Endometrial microvascular endothelial cells (primary cell): ENCODE results near the gene TUBB. TPM values are rescaled to one million over a fixed set of nuclear protein-coding genes. Genes with fewer than 3 reads are reported as not detected.
"Not testable (repeated sequence)": the region's sequence is repeated elsewhere in the genome, so short reads cannot be mapped to it uniquely, and the experiment has no call there.

Experiments
- in situ Hi-C: cut with HindIII; loops from 2 replicates; pipeline ENCODE4 v1.10.0; 2017; ENCODE audit warnings: low sequenced_read_pairs, low pct_unique_long_range_greater_than_20kb; ENCODE audit errors: inconsistent ontology term
- total RNA-seq: library from RNA; depleted of rRNA; stranded (reverse); fragments of >200 nt; gene quantifications from one replicate; pipeline ENCODE4 v1.2.3, GENCODE V29; 2015; ENCODE audit errors: inconsistent ontology term

TUBB gene
- total RNA-seq, 1 donor from 2014 or later: 1,274 TPM

GRCh38 chr6:30711758-30712380, 8.3 kb upstream of the TUBB start:
- in situ Hi-C loops: loop anchor here (10.0 kb wide), 1 partner anchor 167 kb away; no protein-coding TSS in a partner anchor

DNA sequence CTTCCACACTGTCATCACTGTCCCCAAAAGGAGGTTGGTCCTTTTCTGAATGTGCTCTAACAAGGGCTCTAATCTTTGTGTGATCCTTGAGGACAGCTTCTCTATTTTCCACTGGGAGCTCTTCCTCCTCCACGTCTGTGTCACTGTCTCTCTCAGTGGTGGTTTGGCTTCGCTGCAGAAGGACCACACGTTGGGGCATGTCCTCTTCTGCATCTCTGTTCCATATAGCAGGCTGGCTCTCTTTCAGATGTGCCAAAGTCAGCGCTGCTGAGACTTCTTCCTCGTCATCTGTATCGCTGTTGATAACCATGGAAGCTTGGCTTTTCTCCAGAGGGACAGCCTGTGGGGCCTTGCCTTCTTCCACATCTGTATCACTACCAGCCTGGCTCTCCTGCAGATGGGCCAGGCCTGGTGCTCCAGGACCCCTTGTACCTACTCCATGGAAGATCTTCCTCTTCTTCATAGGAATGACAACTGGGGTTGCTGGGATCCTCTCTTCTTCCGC, 7.7 kb upstream of the TUBB start:
- in situ Hi-C loops: loop anchor here (10.0 kb wide), 1 partner anchor 168 kb away; no protein-coding TSS in a partner anchor

GRCh38 chr6:30714263-30714662, 5.9 kb upstream of the TUBB start:
- in situ Hi-C loops: loop anchor here (10.0 kb wide), 1 partner anchor 169 kb away; no protein-coding TSS in a partner anchor

DNA sequence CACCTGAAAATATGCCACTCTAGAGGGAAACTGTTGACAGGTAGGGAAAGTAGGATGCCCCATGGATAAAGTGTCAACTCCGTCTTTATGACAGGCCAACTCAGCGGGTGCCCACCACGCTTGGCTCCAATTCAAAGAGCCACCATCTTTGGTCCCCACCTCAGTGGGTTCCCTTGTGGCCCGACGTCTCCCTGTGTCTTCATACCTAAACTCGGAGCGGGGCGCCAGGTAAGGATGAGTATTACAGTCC, 3.3 kb upstream of the TUBB start:
- in situ Hi-C loops: loop anchor here (10.0 kb wide), 1 partner anchor 172 kb away; no protein-coding TSS in a partner anchor

DNA sequence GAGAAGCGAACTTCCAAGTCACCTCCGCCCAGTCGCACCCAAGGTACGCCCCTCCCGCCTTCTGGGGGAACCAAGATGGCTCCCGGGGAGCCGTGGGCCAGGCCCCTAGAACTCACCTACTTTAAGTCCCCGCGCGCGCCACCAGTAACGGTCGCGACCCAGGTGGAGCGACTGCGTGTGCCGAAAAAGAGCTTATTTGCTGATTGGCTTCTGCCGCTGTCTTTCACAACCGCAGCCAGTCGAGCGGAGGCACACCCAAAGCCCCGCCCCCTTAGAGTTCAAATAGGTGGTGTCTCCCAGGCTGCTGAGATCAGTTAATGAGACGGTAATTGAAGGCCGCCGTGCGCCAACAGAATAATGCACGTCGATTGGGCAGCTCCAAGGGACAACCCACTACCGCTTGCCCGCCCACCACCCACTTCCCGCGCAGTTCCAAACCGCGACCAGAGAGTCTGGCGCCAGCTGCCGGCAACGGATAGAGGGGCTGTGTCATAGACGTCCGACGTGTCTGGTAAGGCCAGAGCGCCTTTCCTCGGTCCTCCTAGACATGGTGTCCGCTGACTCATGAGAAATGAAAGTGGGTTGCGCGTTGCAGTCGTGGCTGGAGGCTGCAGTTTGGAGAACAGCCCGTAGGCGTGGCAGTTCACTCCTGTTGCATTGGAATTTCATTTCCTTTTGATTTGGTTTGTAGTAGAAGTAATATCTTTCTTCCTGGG, 2.9 kb upstream of the TUBB start, which contains the start of gene MDC1:
Gene MDC1, minus strand, starts transcription at position 153 of the 716 bp plus-strand sequence. CDS start 2,106 bp downstream, outside the sequence.
- in situ Hi-C loops: loop anchor here (10.0 kb wide), 1 partner anchor 172 kb away; no protein-coding TSS in a partner anchor

- in situ Hi-C loops: loop anchor here (10.0 kb wide), 1 partner anchor 173 kb away; no protein-coding TSS in a partner anchor
Measured at GRCh38 chr6:30717845-30718720, 2.1 kb upstream of the TUBB start.

DNA sequence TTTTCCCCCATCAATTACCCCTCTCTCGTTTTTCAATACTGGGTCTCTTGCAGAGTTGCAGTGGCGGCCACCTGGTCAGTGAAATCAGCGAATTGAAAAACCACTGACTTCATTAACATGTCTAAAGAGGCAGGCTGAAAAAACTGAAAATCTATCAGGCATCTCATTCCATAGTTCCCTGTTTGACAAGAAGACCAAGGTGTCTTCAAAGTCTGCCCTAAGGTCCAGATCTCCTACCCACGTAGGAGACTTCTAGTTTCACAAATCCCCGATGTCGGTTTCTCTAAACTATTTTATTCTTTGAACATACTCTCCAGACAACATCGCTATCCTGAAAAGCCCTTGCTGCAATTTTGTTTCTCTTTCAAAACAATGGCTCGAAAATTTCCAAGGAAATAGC, 796 bp upstream of the TUBB start:
- in situ Hi-C loops: loop anchor here (10.0 kb wide), 1 partner anchor 175 kb away; no protein-coding TSS in a partner anchor

GRCh38 chr6:30720738-30721197, 616 bp downstream of the TUBB start:
- in situ Hi-C loops: no loop called here

DNA sequence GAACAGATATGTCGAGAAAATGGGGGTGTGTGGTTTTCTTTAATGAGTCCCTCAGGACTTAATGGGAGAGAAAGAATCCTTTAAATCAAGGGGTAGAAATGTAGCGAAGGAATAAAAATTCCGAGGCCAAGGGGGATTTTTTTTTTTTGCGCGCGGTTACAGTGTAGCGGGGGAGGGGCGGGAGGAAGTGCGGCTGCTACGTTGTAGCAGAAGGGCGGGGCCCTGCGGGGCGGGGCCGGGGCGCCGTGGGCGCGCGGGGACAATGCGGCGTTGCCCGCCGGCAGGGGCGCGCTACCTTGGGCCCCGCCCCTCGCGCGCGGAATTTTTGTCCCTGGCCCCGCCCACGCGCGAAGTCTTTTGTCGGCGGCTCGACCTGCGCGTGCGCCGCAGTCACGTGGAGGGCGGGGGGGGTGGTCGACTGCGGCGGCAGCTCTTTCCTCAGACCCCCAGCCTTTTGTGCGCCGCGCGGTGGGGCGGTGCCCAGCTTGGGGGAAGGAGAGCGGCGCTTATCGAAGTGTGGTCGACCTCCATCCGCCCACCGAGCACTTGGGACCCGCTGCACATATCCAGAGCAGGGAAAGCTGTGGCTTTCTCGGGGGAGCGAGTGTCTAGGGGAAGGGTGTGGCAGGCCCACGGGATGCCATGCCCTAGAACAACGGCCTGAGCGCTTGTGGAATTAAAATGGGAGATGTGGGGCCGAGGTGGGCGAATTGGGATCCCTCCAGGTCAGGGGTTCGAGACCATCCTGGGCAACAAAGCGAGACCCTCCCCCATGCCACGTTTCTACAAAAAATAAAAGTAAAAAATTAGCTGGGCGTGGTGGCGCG, 1.3 kb downstream of the TUBB start:
- in situ Hi-C loops: no loop called here

GRCh38 chr6:30722025-30722279, 1.8 kb downstream of the TUBB start:
- in situ Hi-C loops: not testable (repeated sequence)

- in situ Hi-C loops: no loop called here
Measured at GRCh38 chr6:30722280-30723112, 2.3 kb downstream of the TUBB start.

DNA sequence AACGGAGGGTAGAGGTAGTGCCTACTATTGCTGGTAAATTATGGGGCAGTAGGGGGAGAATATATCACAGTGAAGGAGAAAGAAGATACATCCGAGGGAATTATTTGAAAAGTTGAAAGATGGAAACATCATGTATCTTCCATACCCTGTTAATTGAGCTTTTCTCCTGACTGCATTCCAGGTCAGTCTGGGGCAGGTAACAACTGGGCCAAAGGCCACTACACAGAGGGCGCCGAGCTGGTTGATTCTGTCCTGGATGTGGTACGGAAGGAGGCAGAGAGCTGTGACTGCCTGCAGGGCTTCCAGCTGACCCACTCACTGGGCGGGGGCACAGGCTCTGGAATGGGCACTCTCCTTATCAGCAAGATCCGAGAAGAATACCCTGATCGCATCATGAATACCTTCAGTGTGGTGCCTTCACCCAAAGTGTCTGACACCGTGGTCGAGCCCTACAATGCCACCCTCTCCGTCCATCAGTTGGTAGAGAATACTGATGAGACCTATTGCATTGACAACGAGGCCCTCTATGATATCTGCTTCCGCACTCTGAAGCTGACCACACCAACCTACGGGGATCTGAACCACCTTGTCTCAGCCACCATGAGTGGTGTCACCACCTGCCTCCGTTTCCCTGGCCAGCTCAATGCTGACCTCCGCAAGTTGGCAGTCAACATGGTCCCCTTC, 3.1 kb downstream of the TUBB start:
- in situ Hi-C loops: not testable (repeated sequence)

DNA sequence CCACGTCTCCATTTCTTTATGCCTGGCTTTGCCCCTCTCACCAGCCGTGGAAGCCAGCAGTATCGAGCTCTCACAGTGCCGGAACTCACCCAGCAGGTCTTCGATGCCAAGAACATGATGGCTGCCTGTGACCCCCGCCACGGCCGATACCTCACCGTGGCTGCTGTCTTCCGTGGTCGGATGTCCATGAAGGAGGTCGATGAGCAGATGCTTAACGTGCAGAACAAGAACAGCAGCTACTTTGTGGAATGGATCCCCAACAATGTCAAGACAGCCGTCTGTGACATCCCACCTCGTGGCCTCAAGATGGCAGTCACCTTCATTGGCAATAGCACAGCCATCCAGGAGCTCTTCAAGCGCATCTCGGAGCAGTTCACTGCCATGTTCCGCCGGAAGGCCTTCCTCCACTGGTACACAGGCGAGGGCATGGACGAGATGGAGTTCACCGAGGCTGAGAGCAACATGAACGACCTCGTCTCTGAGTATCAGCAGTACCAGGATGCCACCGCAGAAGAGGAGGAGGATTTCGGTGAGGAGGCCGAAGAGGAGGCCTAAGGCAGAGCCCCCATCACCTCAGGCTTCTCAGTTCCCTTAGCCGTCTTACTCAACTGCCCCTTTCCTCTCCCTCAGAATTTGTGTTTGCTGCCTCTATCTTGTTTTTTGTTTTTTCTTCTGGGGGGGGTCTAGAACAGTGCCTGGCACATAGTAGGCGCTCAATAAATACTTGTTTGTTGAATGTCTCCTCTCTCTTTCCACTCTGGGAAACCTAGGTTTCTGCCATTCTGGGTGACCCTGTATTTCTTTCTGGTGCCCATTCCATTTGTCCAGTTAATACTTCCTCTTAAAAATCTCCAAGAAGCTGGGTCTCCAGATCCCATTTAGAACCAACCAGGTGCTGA, 3.9 kb downstream of the TUBB start:
- in situ Hi-C loops: not testable (repeated sequence)

DNA sequence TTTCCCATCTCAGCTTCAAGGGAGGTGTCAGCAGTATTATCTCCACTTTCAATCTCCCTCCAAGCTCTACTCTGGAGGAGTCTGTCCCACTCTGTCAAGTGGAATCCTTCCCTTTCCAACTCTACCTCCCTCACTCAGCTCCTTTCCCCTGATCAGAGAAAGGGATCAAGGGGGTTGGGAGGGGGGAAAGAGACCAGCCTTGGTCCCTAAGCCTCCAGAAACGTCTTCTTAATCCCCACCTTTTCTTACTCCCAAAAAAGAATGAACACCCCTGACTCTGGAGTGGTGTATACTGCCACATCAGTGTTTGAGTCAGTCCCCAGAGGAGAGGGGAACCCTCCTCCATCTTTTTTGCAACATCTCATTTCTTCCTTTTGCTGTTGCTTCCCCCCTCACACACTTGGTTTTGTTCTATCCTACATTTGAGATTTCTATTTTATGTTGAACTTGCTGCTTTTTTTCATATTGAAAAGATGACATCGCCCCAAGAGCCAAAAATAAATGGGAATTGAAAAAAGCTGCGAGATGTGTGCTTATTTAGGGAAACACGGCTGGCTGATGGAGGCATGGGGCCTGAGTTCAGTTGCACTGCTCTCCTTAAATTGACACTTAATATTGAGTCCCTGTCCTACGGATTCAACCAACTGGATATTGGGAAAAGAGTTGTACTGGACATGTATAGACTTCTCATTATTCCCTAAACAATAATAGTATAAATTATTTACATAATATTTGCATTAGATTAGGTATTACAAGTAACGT, 4.9 kb downstream of the TUBB start:
- in situ Hi-C loops: no loop called here

GRCh38 chr6:30725713-30726505, 5.8 kb downstream of the TUBB start:
- in situ Hi-C loops: no loop called here
